ENCODE data around the gene NAV2. TPM values are rescaled to one million over a fixed set of nuclear protein-coding genes. Genes with fewer than 3 reads are reported as not detected.

Gene NAV2
- total and polyA plus RNA-seq, 12 donors: 6.9 to 34.7 (median 20.2) TPM

DNA sequence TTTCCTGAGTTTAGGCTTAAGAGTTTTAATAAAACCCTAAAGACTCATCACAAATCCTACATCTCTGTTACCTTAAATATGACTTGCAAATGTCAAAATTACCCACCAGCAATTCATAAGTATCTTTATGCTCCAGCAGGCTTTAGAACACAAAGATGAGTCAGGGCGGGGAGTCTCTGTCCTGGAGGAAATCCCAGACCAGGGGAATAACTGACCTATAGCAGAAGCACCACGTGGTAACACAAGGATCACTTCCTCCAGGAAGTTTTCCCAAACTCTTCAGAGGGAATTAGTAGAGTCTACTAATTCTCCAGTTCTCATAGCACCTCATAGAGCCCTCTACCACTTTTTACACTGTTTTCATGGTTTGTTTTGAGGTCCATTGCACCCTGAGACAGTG, 217.0 kb downstream of the NAV2 start:
- DNase-seq: no peak
- WGBS, 2 donors: 80 to 87% methylated on average over 2 of the region's 2 CpGs
- intact Hi-C loops (cut with DNase I): loop anchor here in 1 of 10 donors (10.0 kb wide), 1 partner anchor 425 kb away; no protein-coding TSS in a partner anchor
- no peak overlapping the region for H3K4me3 ChIP-seq
- TF ChIP-seq CTCF (IDR thresholded peaks at IDR 0.05): no peak
- peaks cover 0 to 18% (median 0%) of the 10 kb centered on the region in 9 donors for H3K4me1 ChIP-seq
- no peak for ATAC-seq
- H3K27me3 ChIP-seq: no peaks in the 10 kb centered on the region
- H3K27ac ChIP-seq: no peak overlapping the region
- H3K36me3 ChIP-seq: peaks cover 0 to 21% (median 0%) of the 10 kb centered on the region in 9 donors
- no peaks in the 10 kb centered on the region for H3K9me3 ChIP-seq

GRCh38 chr11:19931141-19931770, 218.6 kb downstream of the NAV2 start:
- Histone ChIP-seq H3K4me3 (peak overlapping the region in 1 of 10 donors; percentile 8), H3K27me3 (no peaks in the 10 kb centered on the region), H3K9me3 (no peaks in the 10 kb centered on the region), H3K27ac (peak overlapping the region in 1 of 10 donors; percentile 22), H3K36me3 (peaks cover 0 to 28% (median under 1%) of the 10 kb centered on the region in 9 donors), H3K4me1 (peaks cover 0 to 31% (median 5%) of the 10 kb centered on the region in 9 donors)
- TF ChIP-seq CTCF (IDR thresholded peaks at IDR 0.05): no peak
- peak in 6 of 8 donors; percentile 14 to 57 (median 38) for ATAC-seq
- DNase-seq: no peak
- WGBS, 2 donors: 42 to 45% methylated on average over 14 of the region's 14 CpGs
- intact Hi-C loops (cut with DNase I): loop anchor here in 1 of 10 donors (10.0 kb wide), 1 partner anchor 424 kb away; no protein-coding TSS in a partner anchor

DNA sequence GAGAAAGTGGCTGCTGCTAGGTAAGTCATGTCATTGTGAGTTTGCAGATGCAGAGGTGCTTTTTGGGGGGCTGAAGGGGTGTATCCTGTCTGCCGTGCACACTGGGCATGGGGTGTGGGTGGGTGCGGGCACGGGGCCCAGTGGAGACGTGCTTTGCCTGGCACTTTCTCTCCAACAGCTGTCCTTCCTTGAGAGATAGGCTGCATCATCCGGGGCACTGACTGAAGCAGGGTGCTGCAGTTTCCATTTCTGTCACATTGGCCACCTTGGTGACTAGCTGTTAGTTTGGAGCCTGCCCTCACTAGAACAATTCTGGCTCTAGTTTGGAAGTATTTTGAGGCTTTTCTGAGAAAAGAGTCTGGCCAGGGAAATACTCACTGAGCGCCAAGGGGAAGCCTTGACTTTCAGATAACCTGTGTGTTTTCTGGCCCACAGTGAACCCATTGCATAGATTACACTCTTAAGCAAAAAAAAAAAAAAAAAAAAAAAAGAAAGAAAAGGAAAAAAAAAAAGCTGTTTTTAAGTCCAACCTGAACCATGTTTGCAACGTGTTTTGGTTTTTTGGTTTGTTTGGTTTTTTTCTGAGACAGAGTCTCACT, 219.2 kb downstream of the NAV2 start:
- Histone ChIP-seq H3K27me3 (no peaks in the 10 kb centered on the region), H3K9me3 (no peaks in the 10 kb centered on the region), H3K27ac (peak overlapping the region in 1 of 10 donors; percentile 22), H3K4me1 (peaks cover 0 to 31% (median 5%) of the 10 kb centered on the region in 9 donors), H3K4me3 (peak overlapping the region in 1 of 10 donors; percentile 8), H3K36me3 (peaks cover 0 to 31% (median 6%) of the 10 kb centered on the region in 9 donors)
- intact Hi-C loops (cut with DNase I): loop anchor here in 1 of 10 donors (10.0 kb wide), 1 partner anchor 423 kb away; no protein-coding TSS in a partner anchor
- no peak for TF ChIP-seq CTCF (IDR thresholded peaks at IDR 0.05)
- WGBS, 2 donors: 48 to 55% methylated on average over 7 of the region's 7 CpGs
- DNase-seq (no peak), ATAC-seq (peak in 5 of 8 donors; percentile 7 to 69 (median 27))

DNA sequence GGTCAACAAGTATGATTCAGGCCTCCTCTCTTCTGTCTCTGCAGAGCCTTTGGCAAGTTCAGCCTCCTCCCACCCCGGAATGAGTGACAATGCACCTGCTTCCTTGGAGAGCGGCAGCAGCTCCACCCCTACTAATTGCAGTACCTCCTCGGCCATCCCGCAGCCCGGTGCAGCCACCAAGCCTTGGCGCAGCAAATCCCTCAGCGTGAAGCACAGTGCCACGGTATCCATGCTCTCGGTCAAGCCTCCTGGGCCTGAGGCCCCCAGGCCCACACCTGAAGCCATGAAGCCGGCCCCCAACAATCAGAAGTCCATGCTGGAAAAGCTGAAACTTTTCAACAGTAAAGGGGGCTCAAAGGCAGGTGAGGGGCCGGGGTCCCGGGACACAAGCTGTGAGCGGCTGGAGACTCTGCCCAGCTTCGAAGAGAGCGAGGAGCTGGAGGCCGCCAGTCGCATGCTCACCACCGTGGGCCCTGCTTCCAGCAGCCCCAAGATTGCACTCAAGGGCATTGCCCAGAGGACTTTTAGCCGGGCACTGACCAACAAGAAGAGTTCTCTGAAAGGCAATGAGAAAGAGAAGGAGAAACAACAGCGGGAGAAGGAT, 220.6 kb downstream of the NAV2 start:
- Histone ChIP-seq H3K27me3 (no peaks in the 10 kb centered on the region), H3K27ac (no peak overlapping the region), H3K4me1 (peaks cover 0 to 31% (median 5%) of the 10 kb centered on the region in 9 donors), H3K4me3 (no peak overlapping the region), H3K9me3 (no peaks in the 10 kb centered on the region), H3K36me3 (peaks cover 0 to 33% (median 9%) of the 10 kb centered on the region in 9 donors)
- ATAC-seq (no peak), DNase-seq (no peak)
- 94 to 95% methylated on average over 20 of the region's 20 CpGs for WGBS, 2 donors
- intact Hi-C loops (cut with DNase I): loop anchor here in 1 of 10 donors (10.0 kb wide), 1 partner anchor 422 kb away; no protein-coding TSS in a partner anchor
- no peak for TF ChIP-seq CTCF (IDR thresholded peaks at IDR 0.05)

Data from heart right ventricle (tissue), 16 donors.